Mesendoderm (in vitro differentiated cells): Measurements from ENCODE around the gene TIMP1.

Source experiments
- DNase-seq: peaks from one replicate; pipeline ENCODE4 v3.0.0; 2013
- H2AK5ac ChIP-seq: 2 replicates; pipeline ENCODE4 v1.6.1; 2013; ENCODE audit warnings: low read length, inconsistent platforms
- H2BK120ac ChIP-seq: 2 replicates; pipeline ENCODE4 v1.6.1; 2013; ENCODE audit warnings: low read depth, mild to moderate bottlenecking, low read length, moderate library complexity, mixed read lengths
- H2BK15ac ChIP-seq: replicated peaks from 2 replicates; pipeline ENCODE4 v1.6.1; 2013; ENCODE audit warnings: low read depth, mild to moderate bottlenecking, moderate library complexity
- H2BK5ac ChIP-seq: 2 replicates; pipeline ENCODE4 v1.6.1; 2013; ENCODE audit warnings: low read length, inconsistent platforms
- H3K18ac ChIP-seq: 2 replicates; pipeline ENCODE4 v1.6.1; 2013; ENCODE audit warnings: mild to moderate bottlenecking, low read length, mixed read lengths
- H3K23ac ChIP-seq: one replicate; pipeline ENCODE4 v1.6.1; 2013; ENCODE audit warnings: low read length
- H3K27ac ChIP-seq: 2 replicates; pipeline ENCODE4 v1.5.1; 2013; ENCODE audit warnings: low read depth, mild to moderate bottlenecking, inconsistent platforms, low read length, moderate library complexity
- H3K27me3 ChIP-seq: 2 replicates; pipeline ENCODE4 v1.6.1; 2013; ENCODE audit warnings: low read length, control low read depth, mild to moderate bottlenecking, inconsistent platforms; ENCODE audit not compliant: insufficient read depth, poor library complexity
- H3K36me3 ChIP-seq: 2 replicates; pipeline ENCODE4 v1.6.1; 2013; ENCODE audit warnings: low read length, inconsistent platforms; ENCODE audit not compliant: control insufficient read depth, insufficient read depth
- H3K4ac ChIP-seq: one replicate; pipeline ENCODE4 v1.6.1; 2013; ENCODE audit warnings: low read depth, mild to moderate bottlenecking, low read length, moderate library complexity
- H3K4me1 ChIP-seq: 2 replicates; pipeline ENCODE4 v1.6.1; 2013; ENCODE audit warnings: low read depth, low read length, inconsistent platforms; ENCODE audit not compliant: control insufficient read depth
- H3K4me2 ChIP-seq: 2 replicates; pipeline ENCODE4 v1.6.1; 2013; ENCODE audit warnings: low read length
- H3K4me3 ChIP-seq: 2 replicates; pipeline ENCODE4 v1.5.1; 2013; ENCODE audit warnings: mild to moderate bottlenecking, low read length
- H3K56ac ChIP-seq: one replicate; pipeline ENCODE4 v1.6.1; 2013; ENCODE audit warnings: low read length
- H3K79me1 ChIP-seq: 2 replicates; pipeline ENCODE4 v1.6.1; 2013; ENCODE audit warnings: low read length, inconsistent platforms
- H3K79me2 ChIP-seq: 2 replicates; pipeline ENCODE4 v1.6.1; 2013; ENCODE audit warnings: mild to moderate bottlenecking, low read length; ENCODE audit not compliant: control insufficient read depth, insufficient read depth
- H3K9ac ChIP-seq: 2 replicates; pipeline ENCODE4 v1.6.1; 2013; ENCODE audit warnings: low read length, inconsistent platforms
- H4K5ac ChIP-seq: one replicate; pipeline ENCODE4 v1.6.1; 2013; ENCODE audit warnings: low read length
- H4K8ac ChIP-seq: one replicate; pipeline ENCODE4 v1.6.1; 2013; ENCODE audit warnings: low read depth, mild to moderate bottlenecking, control low read depth, low read length, moderate library complexity
- WGBS: extraction: QIAGEN DNeasy Blood & Tissue Kit; methylation state at CpG from one replicate; pipeline ENCODE4 v1.1.7; 2013; ENCODE audit warnings: low lambda C conversion rate, missing lambda C conversion rate; ENCODE audit not compliant: insufficient coverage; ENCODE audit errors: extremely low coverage; 5-methylcytosine and 5-hydroxymethylcytosine counted together

TIMP1 gene

DNA sequence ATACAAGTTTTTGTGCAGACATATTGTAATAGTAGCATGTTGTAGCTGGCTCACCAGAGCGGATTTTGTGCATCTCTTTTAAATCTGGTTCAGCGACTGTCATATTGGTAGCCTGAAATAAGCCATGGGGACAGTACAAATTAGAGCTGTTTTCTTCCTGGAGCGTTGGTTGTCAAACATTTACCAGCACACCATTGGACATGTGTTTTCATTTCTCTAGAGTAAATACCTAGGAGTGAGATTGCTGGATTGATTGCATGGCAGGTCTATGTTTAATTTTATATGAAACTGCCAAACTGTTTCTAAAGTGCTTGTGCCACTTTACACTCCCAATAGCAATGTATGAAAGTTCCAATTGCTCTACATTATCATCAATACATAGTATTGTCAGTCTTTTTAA lies 23.8 kb upstream of the TIMP1 start:
- no peaks in the 10 kb centered on the region for H3K27me3 ChIP-seq
- H3K18ac ChIP-seq: no peak overlapping the region
- no peaks in the 10 kb centered on the region for H3K4me1 ChIP-seq
- no peak overlapping the region for H2BK5ac ChIP-seq
- WGBS: no CpG with 5 or more reads among the region's 3 CpGs
- H3K4me2 ChIP-seq: no peak overlapping the region
- DNase-seq: no peak
- peaks cover 4% of the 10 kb centered on the region for H3K79me2 ChIP-seq
- no peak overlapping the region for H4K8ac ChIP-seq
- no peaks in the 10 kb centered on the region for H3K79me1 ChIP-seq
- H4K5ac ChIP-seq: no peak overlapping the region
- H3K56ac ChIP-seq: no peak overlapping the region
- no peak overlapping the region for H3K9ac ChIP-seq
- H3K27ac ChIP-seq: no peak overlapping the region
- H2BK120ac ChIP-seq: no peak overlapping the region
- no peak overlapping the region for H2BK15ac ChIP-seq
- no peak overlapping the region for H2AK5ac ChIP-seq
- H3K23ac ChIP-seq: no peak overlapping the region
- no peaks in the 10 kb centered on the region for H3K36me3 ChIP-seq
- H3K4me3 ChIP-seq: no peak overlapping the region
- H3K4ac ChIP-seq: no peak overlapping the region

DNA sequence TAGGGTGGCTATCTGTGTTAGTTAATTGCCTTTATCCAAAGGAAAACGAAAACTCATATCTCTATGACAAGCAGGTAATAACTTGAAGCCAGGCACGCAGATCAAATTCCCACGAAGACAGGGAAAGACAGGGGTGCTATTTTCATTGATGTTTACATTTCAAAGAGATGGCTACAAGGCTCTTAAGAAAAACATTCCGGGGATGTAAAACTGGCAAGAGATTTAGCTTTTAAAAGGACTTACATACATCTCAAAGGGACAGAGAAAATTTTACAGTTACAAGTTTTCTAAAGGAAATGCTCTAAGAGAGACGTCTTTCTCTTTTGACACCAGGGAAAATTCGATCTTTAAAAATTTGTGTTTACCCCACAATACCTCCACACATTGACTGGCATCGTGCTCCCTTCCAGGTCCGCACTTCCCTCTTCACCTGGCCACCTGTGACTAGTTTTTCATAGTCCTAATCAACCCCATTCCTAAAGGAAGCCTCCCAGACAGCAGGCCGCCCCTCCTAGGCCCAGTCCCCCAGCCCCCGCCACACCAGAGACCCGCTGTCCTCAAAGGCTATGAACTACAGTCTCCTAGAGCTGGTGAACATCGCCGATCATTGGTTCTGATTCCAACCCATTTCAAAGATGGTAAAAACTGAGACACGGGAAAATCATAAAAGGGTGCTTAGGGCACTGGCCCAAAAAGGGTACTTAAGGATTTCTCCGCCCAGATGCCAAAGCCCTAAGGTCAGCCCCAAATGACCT lies 21.9 kb upstream of the TIMP1 start:
- Histone ChIP-seq H3K4me3 (no peak overlapping the region), H3K27ac (no peak overlapping the region), H3K4ac (peak overlapping the region; percentile 31), H2BK15ac (no peak overlapping the region), H4K8ac (no peak overlapping the region), H3K79me2 (peaks cover 4% of the 10 kb centered on the region), H3K18ac (peak overlapping the region; percentile 75), H2AK5ac (no peak overlapping the region), H3K27me3 (no peaks in the 10 kb centered on the region), H3K23ac (no peak overlapping the region), H3K9ac (peak overlapping the region; percentile 49), H4K5ac (no peak overlapping the region), H3K79me1 (no peaks in the 10 kb centered on the region), H2BK5ac (no peak overlapping the region), H3K56ac (peak overlapping the region; percentile 76), H3K4me1 (no peaks in the 10 kb centered on the region), H3K36me3 (no peaks in the 10 kb centered on the region), H2BK120ac (no peak overlapping the region), H3K4me2 (peak overlapping the region; percentile 31)
- DNase-seq: no peak
- no CpG with 5 or more reads among the region's 15 CpGs for WGBS

DNA sequence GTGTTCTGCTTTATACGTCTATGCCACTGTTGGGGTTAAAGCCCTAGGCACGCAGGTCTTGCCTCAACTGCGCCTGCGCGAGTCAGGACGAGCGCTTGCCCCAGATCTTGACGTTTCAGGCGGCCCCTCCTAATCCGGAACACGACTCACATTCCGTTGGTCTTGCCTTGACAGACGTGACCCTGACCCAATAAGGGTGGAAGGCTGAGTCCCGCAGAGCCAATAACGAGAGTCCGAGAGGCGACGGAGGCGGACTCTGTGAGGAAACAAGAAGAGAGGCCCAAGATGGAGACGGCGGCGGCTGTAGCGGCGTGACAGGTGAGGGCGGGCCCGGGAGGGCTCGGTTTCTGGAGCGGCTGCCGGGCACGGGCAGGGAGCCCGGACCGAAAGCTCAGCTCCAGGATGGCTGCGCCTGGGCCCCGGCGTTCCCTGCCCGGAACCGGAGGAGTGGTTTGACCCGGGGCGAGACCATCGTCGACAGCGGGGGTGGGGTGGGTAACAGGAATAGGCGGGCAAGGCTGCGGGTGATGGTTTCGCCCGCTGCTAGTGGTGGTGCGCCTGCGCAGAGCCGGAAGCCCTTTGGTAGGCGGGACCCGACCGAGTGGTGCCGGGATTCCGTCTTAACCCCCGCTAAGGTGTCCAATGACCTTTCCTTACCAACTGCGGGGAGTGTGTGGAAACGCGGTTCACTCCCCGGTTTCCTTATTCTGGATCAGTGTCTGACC lies 21.1 kb upstream of the TIMP1 start, which contains the start of gene ARAF:
TSS of gene ARAF (plus strand) at position 272 of the 725 bp plus-strand sequence. CDS start 1,763 bp downstream, outside the sequence.
- Histone ChIP-seq H3K4me2 (peak within 1 kb of the TSS; percentile 56), H2BK15ac (no peak within 1 kb of the TSS), H3K4ac (peak within 1 kb of the TSS; percentile 79), H4K8ac (no peak within 1 kb of the TSS), H3K27me3 (no peaks in the 10 kb centered on the region), H2BK5ac (no peak within 1 kb of the TSS), H3K79me2 (peaks cover 4% of the 10 kb centered on the region), H3K56ac (peak within 1 kb of the TSS; percentile 91), H2AK5ac (no peak within 1 kb of the TSS), H4K5ac (no peak within 1 kb of the TSS), H3K23ac (no peak within 1 kb of the TSS), H3K9ac (peak within 1 kb of the TSS; percentile 84), H3K4me1 (no peaks in the 10 kb centered on the region), H3K18ac (peak within 1 kb of the TSS; percentile 90), H3K79me1 (no peaks in the 10 kb centered on the region), H2BK120ac (no peak within 1 kb of the TSS), H3K36me3 (no peaks in the 10 kb centered on the region), H3K4me3 (peak within 1 kb of the TSS; percentile 80), H3K27ac (peak within 1 kb of the TSS; percentile 81)
- DNase-seq: peak; percentile 100
- no CpG with 5 or more reads among the region's 59 CpGs for WGBS

DNA sequence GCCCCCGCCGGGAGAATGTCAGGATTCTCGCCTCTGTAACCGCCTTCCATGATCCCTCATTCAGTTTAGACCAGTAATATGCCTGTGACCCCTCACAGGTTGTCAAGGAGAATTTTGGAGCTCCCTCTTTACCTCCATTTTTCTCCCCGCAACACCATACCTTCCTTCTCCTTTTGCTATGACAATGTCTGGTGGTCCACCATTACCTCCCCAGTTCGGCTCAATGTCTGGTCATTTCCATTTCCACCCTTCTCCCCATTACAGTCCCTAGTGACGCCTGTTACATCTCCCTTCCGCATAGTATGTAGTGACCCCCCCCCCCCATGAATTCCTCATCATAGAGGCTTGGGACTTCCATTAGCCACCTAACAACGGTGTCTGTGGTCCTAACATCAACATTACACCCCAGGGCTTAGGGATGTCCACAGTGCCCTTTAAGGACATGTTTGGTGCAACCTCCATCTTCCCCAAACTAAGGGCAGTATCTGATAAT lies 20.5 kb upstream of the TIMP1 start:
- Histone ChIP-seq H3K18ac (no peak overlapping the region), H2BK120ac (no peak overlapping the region), H3K4me1 (no peaks in the 10 kb centered on the region), H3K79me2 (peaks cover 4% of the 10 kb centered on the region), H3K4me2 (peak overlapping the region; percentile 56), H4K5ac (no peak overlapping the region), H2BK5ac (no peak overlapping the region), H3K79me1 (no peaks in the 10 kb centered on the region), H2BK15ac (no peak overlapping the region), H4K8ac (no peak overlapping the region), H3K27ac (no peak overlapping the region), H3K4ac (no peak overlapping the region), H2AK5ac (no peak overlapping the region), H3K36me3 (no peaks in the 10 kb centered on the region), H3K9ac (peak overlapping the region; percentile 84), H3K4me3 (peak overlapping the region; percentile 80), H3K27me3 (no peaks in the 10 kb centered on the region), H3K56ac (peak overlapping the region; percentile 72), H3K23ac (no peak overlapping the region)
- no CpG with 5 or more reads among the region's 9 CpGs for WGBS
- no peak for DNase-seq

DNA sequence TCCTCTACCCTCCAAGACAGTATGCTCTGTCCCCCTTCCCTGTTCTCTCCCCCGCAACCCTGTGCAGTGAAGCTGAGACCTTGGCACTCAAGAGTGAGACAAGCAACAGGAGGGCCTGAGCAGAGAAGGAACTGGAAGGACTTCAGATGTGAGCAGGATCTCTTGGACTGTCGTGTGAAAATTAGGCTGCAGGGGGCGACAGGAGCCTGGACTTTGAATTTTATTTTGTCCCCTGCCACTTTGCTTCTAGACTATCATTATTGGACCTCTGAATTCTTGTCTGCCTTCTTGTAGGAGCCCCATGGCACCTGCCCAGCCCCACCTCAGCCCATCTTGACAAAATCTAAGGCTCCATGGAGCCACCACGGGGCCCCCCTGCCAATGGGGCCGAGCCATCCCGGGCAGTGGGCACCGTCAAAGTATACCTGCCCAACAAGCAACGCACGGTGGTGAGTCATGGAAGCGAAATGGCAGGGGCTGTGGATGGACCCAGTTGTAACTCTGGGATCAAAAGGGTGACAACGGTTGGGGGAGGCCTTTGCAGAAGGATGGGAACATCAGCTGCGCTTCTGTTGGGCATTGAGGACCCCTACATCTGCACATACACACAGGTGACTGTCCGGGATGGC lies 19.5 kb upstream of the TIMP1 start:
- Histone ChIP-seq H2BK120ac (no peak overlapping the region), H3K56ac (peak overlapping the region; percentile 60), H3K36me3 (no peaks in the 10 kb centered on the region), H4K5ac (no peak overlapping the region), H3K9ac (no peak overlapping the region), H3K27ac (no peak overlapping the region), H3K27me3 (no peaks in the 10 kb centered on the region), H3K4me3 (no peak overlapping the region), H3K23ac (no peak overlapping the region), H3K4ac (no peak overlapping the region), H3K4me2 (no peak overlapping the region), H3K79me1 (no peaks in the 10 kb centered on the region), H2BK15ac (no peak overlapping the region), H4K8ac (no peak overlapping the region), H3K79me2 (peaks cover 4% of the 10 kb centered on the region), H3K18ac (no peak overlapping the region), H2BK5ac (no peak overlapping the region), H2AK5ac (no peak overlapping the region), H3K4me1 (no peaks in the 10 kb centered on the region)
- peak; percentile 48 for DNase-seq
- WGBS: no CpG with 5 or more reads among the region's 13 CpGs
